Embryonic facial prominence (tissue), 1 donor: ENCODE data around the gene ABCA12.
A peak's percentile ranks its signal among the peaks of the same experiment; 100 is the strongest.

Experiments
- DNase-seq: peaks from one replicate; pipeline ENCODE4 v3.0.0-alpha.2; 2016; ENCODE audit errors: extremely low spot score

ABCA12 gene

GRCh38 chr2:215034154-215034553 lies 104.3 kb downstream of the ABCA12 start:
- DNase-seq = no peak

GRCh38 chr2:215032153-215032552 lies 106.3 kb downstream of the ABCA12 start:
- no peak for DNase-seq

GRCh38 chr2:215031321-215031720 lies 107.1 kb downstream of the ABCA12 start:
- DNase-seq = no peak

- no peak for DNase-seq
Observed at GRCh38 chr2:215029936-215030335, 108.5 kb downstream of the ABCA12 start.

GRCh38 chr2:215028231-215028630 lies 110.2 kb downstream of the ABCA12 start:
- no peak for DNase-seq

GRCh38 chr2:215027779-215028178 lies 110.6 kb downstream of the ABCA12 start:
- no peak for DNase-seq

- no peak for DNase-seq
Observed at GRCh38 chr2:215022910-215023309, 115.5 kb downstream of the ABCA12 start.

GRCh38 chr2:215022418-215022817 lies 116.0 kb downstream of the ABCA12 start:
- no peak for DNase-seq

- DNase-seq = no peak
Observed at GRCh38 chr2:215020283-215020682, 118.1 kb downstream of the ABCA12 start.

GRCh38 chr2:215019521-215020145 lies 118.8 kb downstream of the ABCA12 start:
- no peak for DNase-seq

- no peak for DNase-seq
Observed at GRCh38 chr2:215019085-215019484, 119.3 kb downstream of the ABCA12 start.

- no peak for DNase-seq
Observed at GRCh38 chr2:215015421-215015820, 123.0 kb downstream of the ABCA12 start.

- no peak for DNase-seq
Observed at GRCh38 chr2:215010390-215010789, 128.0 kb downstream of the ABCA12 start.

GRCh38 chr2:215003001-215003400 lies 135.4 kb downstream of the ABCA12 start:
- DNase-seq = no peak

GRCh38 chr2:215002500-215002899 lies 135.9 kb downstream of the ABCA12 start:
- peak; percentile 16 for DNase-seq

- DNase-seq = no peak
Observed at GRCh38 chr2:215000721-215001120, 137.7 kb downstream of the ABCA12 start.

GRCh38 chr2:214995926-214996670 lies 142.3 kb downstream of the ABCA12 start:
- DNase-seq = no peak

- DNase-seq = no peak
Observed at GRCh38 chr2:214995409-214995808, 143.0 kb downstream of the ABCA12 start.

GRCh38 chr2:214992911-214993310 lies 145.5 kb downstream of the ABCA12 start:
- no peak for DNase-seq

- DNase-seq = no peak
Observed at GRCh38 chr2:214989187-214989586, 149.2 kb downstream of the ABCA12 start.

GRCh38 chr2:214987261-214987660 lies 151.2 kb downstream of the ABCA12 start:
- DNase-seq = no peak

GRCh38 chr2:214985619-214986018 lies 152.8 kb downstream of the ABCA12 start:
- no peak for DNase-seq

GRCh38 chr2:214966420-214966819 lies 172.0 kb downstream of the ABCA12 start:
- DNase-seq = no peak
